Naive thymus-derived CD4-positive, alpha-beta T cell (primary cell): ENCODE measurements around the gene GOLGA3. TPM values are rescaled to one million over a fixed set of nuclear protein-coding genes. Genes with fewer than 3 reads are reported as not detected.
A peak's percentile ranks its signal among the peaks of the same experiment; 100 is the strongest.
"Not testable (repeated sequence)": the region's sequence is repeated elsewhere in the genome, so short reads cannot be mapped to it uniquely, and the experiment has no call there.

ENCODE experiments used
- ATAC-seq: fragments of 150-1000 bp; cut with Tn5 transposase; 2 replicates; pipeline ENCODE4 v1.10.0; 2021; ENCODE audit warnings: mild to moderate bottlenecking, moderate library complexity
- CTCF ChIA-PET: fragments of 350-600 bp; sonication (Branson Sonifier 250); formaldehyde crosslinking; loops from one replicate; lab custom pipeline; 2021; ENCODE audit warnings: antibody characterized with exemption; lab: Charles Lee
- POLR2A ChIA-PET: fragments of 350-600 bp; sonication (Branson Sonifier 250); formaldehyde crosslinking; loops from one replicate; lab custom pipeline; 2021; ENCODE audit warnings: antibody characterized with exemption, inconsistent platforms; lab: Charles Lee
- DNase-seq, 9 donors: peaks; one replicate each; pipeline versions ENCODE4 v3.0.0 to v3.0.0-alpha.2; 2020 to 2022; ENCODE audit warnings: mixed read lengths in 1 of 9
- H3K27ac ChIP-seq: one replicate; pipeline ENCODE4 v1.7.0; 2013; ENCODE audit warnings: mild to moderate bottlenecking, low read depth, low read length, moderate library complexity
- H3K27me3 ChIP-seq, 2 donors: one replicate each; pipeline ENCODE4 v1.7.0; 2013; ENCODE audit warnings: low read length in 2 of 2, mild to moderate bottlenecking in 2 of 2, moderate library complexity in 2 of 2; ENCODE audit not compliant: control insufficient read depth in 2 of 2, insufficient read depth in 2 of 2
- H3K36me3 ChIP-seq, 3 experiments: 1 replicate in 2 of 3; 2 replicates in 1 of 3; pipeline ENCODE4 v1.7.0; 2013; ENCODE audit warnings: low read length in 3 of 3, mild to moderate bottlenecking in 3 of 3, moderate library complexity in 1 of 3; ENCODE audit not compliant: insufficient read depth in 3 of 3, control insufficient read depth in 2 of 3
- H3K4me1 ChIP-seq, 2 donors: one replicate each; pipeline ENCODE4 v1.7.0; 2013; ENCODE audit warnings: low read length in 2 of 2, mild to moderate bottlenecking in 2 of 2, moderate library complexity in 1 of 2; ENCODE audit not compliant: control insufficient read depth in 2 of 2, insufficient read depth in 2 of 2
- H3K4me3 ChIP-seq: 2 replicates; pipeline ENCODE4 v1.7.0; 2013; ENCODE audit warnings: mild to moderate bottlenecking, low read length
- H3K9me3 ChIP-seq, 3 experiments: 1 replicate in 2 of 3; 2 replicates in 1 of 3; pipeline ENCODE4 v1.7.0; 2013; ENCODE audit warnings: low read length in 3 of 3; ENCODE audit not compliant: control insufficient read depth in 2 of 3
- H3K27ac Mint-ChIP-seq, 9 donors: one replicate each; pipeline ENCODE4 v1.8.0; 2020 to 2022; ENCODE audit warnings: mixed read lengths in 9 of 9, mild to moderate bottlenecking in 8 of 9, moderate library complexity in 5 of 9, inconsistent platforms in 2 of 9
- H3K27me3 Mint-ChIP-seq, 5 donors: one replicate each; pipeline ENCODE4 v1.8.0; 2021 to 2022; ENCODE audit warnings: mixed read lengths in 5 of 5, mild to moderate bottlenecking in 1 of 5
- H3K36me3 Mint-ChIP-seq, 5 donors: one replicate each; pipeline ENCODE4 v1.8.0; 2020 to 2022; ENCODE audit warnings: mixed read lengths in 5 of 5, mild to moderate bottlenecking in 3 of 5, inconsistent platforms in 1 of 5
- H3K4me1 Mint-ChIP-seq, 7 donors: one replicate each; pipeline ENCODE4 v1.8.0; 2020 to 2022; ENCODE audit warnings: mixed read lengths in 7 of 7, mild to moderate bottlenecking in 3 of 7, inconsistent platforms in 1 of 7
- H3K4me3 Mint-ChIP-seq, 10 donors: one replicate each; pipeline ENCODE4 v1.8.0; 2020 to 2022; ENCODE audit warnings: mild to moderate bottlenecking in 10 of 10, mixed read lengths in 10 of 10, moderate library complexity in 6 of 10, inconsistent platforms in 2 of 10
- H3K9me3 Mint-ChIP-seq, 11 donors: one replicate each; pipeline ENCODE4 v1.8.0; 2020 to 2022; ENCODE audit warnings: mixed read lengths in 11 of 11, mild to moderate bottlenecking in 4 of 11, inconsistent platforms in 1 of 11, moderate library complexity in 1 of 11
- intact Hi-C, 2 donors: fragments of 100-400 bp; cut with micrococcal nuclease; formaldehyde crosslinking; loops; one replicate each; pipeline ENCODE4 v1.15.1; 2023
- polyA plus RNA-seq, 2 donors: library from polyadenylated mRNA; unstranded; fragments of 300-500 nt; fragmentation: Illumina TruSeq; gene quantifications; one replicate each; pipeline ENCODE4 v1.2.3, GENCODE V29; 2021
- total RNA-seq, 6 experiments: library from RNA in 5 of 6; stranded (reverse) in 5 of 6; gene quantifications; 1 replicate in 5 of 6; 2 replicates in 1 of 6; pipeline ENCODE4 v1.2.3 and lab custom pipeline; 2021 to 2026

The GOLGA3 gene
- total and polyA plus RNA-seq, 7 experiments from 2014 or later = 11.7 to 65.7 (median 52.1) TPM

GRCh38 chr12:132856581-132856980, 27.9 kb upstream of the GOLGA3 start:
- ChIA-PET CTCF (no interaction called here), POLR2A (no interaction called here)
- no peaks in the 10 kb centered on the region for H3K27me3 ChIP-seq
- no peak overlapping the region for H3K27ac ChIP-seq
- peaks cover 17 to 60% (median 29%) of the 10 kb centered on the region in 5 donors for H3K36me3 Mint-ChIP-seq
- ATAC-seq (no peak), DNase-seq (no peak)
- H3K36me3 ChIP-seq = peaks cover 5 to 87% (median 14%) of the 10 kb centered on the region in 3 experiments
- peaks cover 0 to under 1% (median 0%) of the 10 kb centered on the region in 11 donors for H3K9me3 Mint-ChIP-seq
- H3K4me3 ChIP-seq = no peak overlapping the region
- H3K4me1 Mint-ChIP-seq = peaks cover 0 to 8% (median 4%) of the 10 kb centered on the region in 7 donors
- intact Hi-C loops = no loop called here
- no peaks in the 10 kb centered on the region for H3K9me3 ChIP-seq
- H3K27me3 Mint-ChIP-seq = no peaks in the 10 kb centered on the region
- H3K4me1 ChIP-seq = no peaks in the 10 kb centered on the region
- no peak overlapping the region for H3K4me3 Mint-ChIP-seq
- no peak overlapping the region for H3K27ac Mint-ChIP-seq

GRCh38 chr12:132855211-132855610, 26.5 kb upstream of the GOLGA3 start:
- intact Hi-C loops, H3K4me3 ChIP-seq, H3K4me1 Mint-ChIP-seq, H3K4me3 Mint-ChIP-seq, POLR2A ChIA-PET, CTCF ChIA-PET, H3K4me1 ChIP-seq, ATAC-seq, DNase-seq, H3K27ac Mint-ChIP-seq, H3K9me3 ChIP-seq, H3K27ac ChIP-seq, H3K27me3 Mint-ChIP-seq, H3K9me3 Mint-ChIP-seq, H3K27me3 ChIP-seq: not testable (repeated sequence)
- H3K36me3 Mint-ChIP-seq = peaks cover 15 to 59% (median 30%) of the 10 kb centered on the region in 5 donors
- peaks cover 10 to 87% (median 20%) of the 10 kb centered on the region in 3 experiments for H3K36me3 ChIP-seq

GRCh38 chr12:132853285-132854092, 24.8 kb upstream of the GOLGA3 start:
- no peaks in the 10 kb centered on the region for H3K27me3 ChIP-seq
- H3K4me1 Mint-ChIP-seq = peaks cover 0 to 5% (median under 1%) of the 10 kb centered on the region in 7 donors
- POLR2A ChIA-PET = interaction anchor here (0.5 kb wide), 1 partner anchor 22 kb away, joined by 4 read pairs; no protein-coding TSS in a partner anchor

GRCh38 chr12:132852496-132852895, 23.8 kb upstream of the GOLGA3 start:
- H3K9me3 ChIP-seq = no peaks in the 10 kb centered on the region
- no peaks in the 10 kb centered on the region for H3K27me3 ChIP-seq
- no peaks in the 10 kb centered on the region for H3K4me1 ChIP-seq
- H3K27ac ChIP-seq = no peak overlapping the region
- POLR2A ChIA-PET = interaction anchor here (0.5 kb wide), 1 partner anchor 23 kb away, joined by 4 read pairs; no protein-coding TSS in a partner anchor
- peaks cover 0 to 2% (median 0%) of the 10 kb centered on the region in 11 donors for H3K9me3 Mint-ChIP-seq
- CTCF ChIA-PET = no interaction called here
- ATAC-seq (no peak), DNase-seq (no peak)
- H3K4me3 ChIP-seq = no peak overlapping the region
- H3K27me3 Mint-ChIP-seq = no peaks in the 10 kb centered on the region
- peak overlapping the region in 1 of 9 donors; percentile 21 for H3K27ac Mint-ChIP-seq
- peaks cover 0 to 14% (median 7%) of the 10 kb centered on the region in 7 donors for H3K4me1 Mint-ChIP-seq
- intact Hi-C loops = no loop called here
- peaks cover 13 to 56% (median 29%) of the 10 kb centered on the region in 5 donors for H3K36me3 Mint-ChIP-seq
- peaks cover 10 to 84% (median 12%) of the 10 kb centered on the region in 3 experiments for H3K36me3 ChIP-seq
- no peak overlapping the region for H3K4me3 Mint-ChIP-seq

More at GRCh38 chr12:132853285-132854092, 24.8 kb upstream of the GOLGA3 start:
- H3K36me3 Mint-ChIP-seq = peaks cover 13 to 55% (median 26%) of the 10 kb centered on the region in 5 donors
- H3K27ac Mint-ChIP-seq = no peak overlapping the region
- DNase-seq (no peak), ATAC-seq (no peak)
- no peaks in the 10 kb centered on the region for H3K4me1 ChIP-seq
- CTCF ChIA-PET = no interaction called here
- H3K36me3 ChIP-seq = peaks cover 10 to 84% (median 15%) of the 10 kb centered on the region in 3 experiments
- no peaks in the 10 kb centered on the region for H3K9me3 ChIP-seq
- intact Hi-C loops = no loop called here
- no peak overlapping the region for H3K27ac ChIP-seq
- H3K4me3 ChIP-seq = no peak overlapping the region
- peaks cover 0 to 2% (median 0%) of the 10 kb centered on the region in 11 donors for H3K9me3 Mint-ChIP-seq
- H3K4me3 Mint-ChIP-seq = no peak overlapping the region
- no peaks in the 10 kb centered on the region for H3K27me3 Mint-ChIP-seq

GRCh38 chr12:132851465-132851864, 22.8 kb upstream of the GOLGA3 start:
- H3K4me3 Mint-ChIP-seq = no peak overlapping the region
- ChIA-PET POLR2A (interaction anchor here (0.6 kb wide), 1 partner anchor 28 kb away, joined by 3 read pairs; no protein-coding TSS in a partner anchor), CTCF (no interaction called here)
- H3K36me3 Mint-ChIP-seq = peaks cover 12 to 60% (median 28%) of the 10 kb centered on the region in 5 donors
- Histone ChIP-seq H3K27me3 (no peaks in the 10 kb centered on the region), H3K4me3 (no peak overlapping the region), H3K4me1 (peaks cover 0 to 5% of the 10 kb centered on the region in 2 donors), H3K27ac (no peak overlapping the region), H3K36me3 (peaks cover 12 to 84% (median 15%) of the 10 kb centered on the region in 3 experiments), H3K9me3 (no peaks in the 10 kb centered on the region)
- intact Hi-C loops = no loop called here
- peaks cover 0 to 2% (median 0%) of the 10 kb centered on the region in 11 donors for H3K9me3 Mint-ChIP-seq
- H3K4me1 Mint-ChIP-seq = peaks cover 0 to 19% (median 12%) of the 10 kb centered on the region in 7 donors
- ATAC-seq (no peak), DNase-seq (no peak)
- H3K27me3 Mint-ChIP-seq = no peaks in the 10 kb centered on the region
- H3K27ac Mint-ChIP-seq = peak overlapping the region in 1 of 9 donors; percentile 54

- H3K36me3 Mint-ChIP-seq = peaks cover 5 to 55% (median 26%) of the 10 kb centered on the region in 5 donors
- ChIA-PET POLR2A (interaction anchor here (0.6 kb wide), 1 partner anchor 26 kb away, joined by 3 read pairs; no protein-coding TSS in a partner anchor), CTCF (no interaction called here)
Measured at GRCh38 chr12:132850291-132850690, 21.6 kb upstream of the GOLGA3 start.

More at GRCh38 chr12:132850291-132850690, 21.6 kb upstream of the GOLGA3 start:
- H3K4me3 ChIP-seq = no peak overlapping the region
- no peak overlapping the region for H3K27ac Mint-ChIP-seq
- no peak overlapping the region for H3K27ac ChIP-seq
- intact Hi-C loops = no loop called here
- no peaks in the 10 kb centered on the region for H3K27me3 Mint-ChIP-seq
- H3K4me1 Mint-ChIP-seq = peaks cover 0 to 25% (median 11%) of the 10 kb centered on the region in 7 donors
- H3K9me3 ChIP-seq = no peaks in the 10 kb centered on the region
- DNase-seq = no peak
- no peaks in the 10 kb centered on the region for H3K27me3 ChIP-seq
- H3K4me3 Mint-ChIP-seq = no peak overlapping the region
- peaks cover 12 to 79% (median 15%) of the 10 kb centered on the region in 3 experiments for H3K36me3 ChIP-seq
- peaks cover 0 to 2% (median 0%) of the 10 kb centered on the region in 11 donors for H3K9me3 Mint-ChIP-seq
- no peak for ATAC-seq
- peaks cover 0 to 5% of the 10 kb centered on the region in 2 donors for H3K4me1 ChIP-seq
